Erythroblast (primary cell): ENCODE data around the gene PFN2.

Experiments used
- DNase-seq, 2 experiments: peaks; one replicate each; lab custom pipeline; 2025; lab: John Stamatoyannopoulos, UW
- GATA1 ChIP-seq: IDR thresholded peaks from 2 replicates; pipeline ENCODE4 v1.6.1; 2011; ENCODE audit warnings: low read depth, mild to moderate bottlenecking, control low read depth, low read length, moderate library complexity
- POLR2A ChIP-seq: IDR thresholded peaks from 2 replicates; pipeline ENCODE4 v1.6.1; 2011; ENCODE audit warnings: mild to moderate bottlenecking, low read length

The PFN2 gene

DNA sequence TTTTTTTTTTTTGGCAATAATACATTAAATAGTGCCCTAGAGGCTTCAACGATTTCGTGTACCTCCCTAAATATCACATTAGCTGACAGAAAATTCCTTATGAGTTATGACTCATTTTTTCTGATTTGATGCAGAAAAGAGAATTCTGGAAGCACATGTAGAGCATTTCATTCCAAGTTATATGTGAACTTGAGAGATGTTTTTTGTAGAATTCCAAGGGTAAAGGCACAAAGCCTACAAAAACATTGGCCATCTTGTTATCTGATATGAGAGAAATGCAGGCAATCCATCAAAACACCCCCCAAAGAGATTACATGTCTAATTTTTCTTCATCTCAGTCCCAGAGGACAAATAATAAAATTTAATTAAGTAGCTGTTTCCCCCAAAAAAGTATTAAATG lies 6.7 kb upstream of the PFN2 start:
- no peak for DNase-seq
- no peak for TF ChIP-seq POLR2A
- TF ChIP-seq GATA1 = no peak

DNA sequence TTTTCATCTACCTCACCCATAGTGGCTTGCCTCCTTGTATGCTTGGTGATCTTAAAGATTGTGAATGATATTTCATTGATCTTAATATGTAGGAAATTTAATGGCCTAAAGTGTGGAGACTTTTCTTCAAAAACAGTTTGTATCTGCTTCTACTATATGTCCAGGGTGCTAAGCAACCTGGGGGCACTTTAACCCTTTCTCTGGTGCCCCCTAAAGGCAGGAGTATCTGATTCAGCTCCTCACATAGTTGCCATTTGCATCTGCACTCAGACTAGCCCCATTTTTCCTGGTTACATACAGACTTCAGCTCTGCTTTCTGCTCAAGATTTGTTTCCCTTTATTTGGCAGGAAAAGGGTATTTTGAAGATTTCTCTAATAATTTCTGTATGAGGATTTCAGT lies 5.2 kb upstream of the PFN2 start:
- TF ChIP-seq POLR2A = no peak
- no peak for TF ChIP-seq GATA1
- peak; percentile 1 to 6 for DNase-seq

DNA sequence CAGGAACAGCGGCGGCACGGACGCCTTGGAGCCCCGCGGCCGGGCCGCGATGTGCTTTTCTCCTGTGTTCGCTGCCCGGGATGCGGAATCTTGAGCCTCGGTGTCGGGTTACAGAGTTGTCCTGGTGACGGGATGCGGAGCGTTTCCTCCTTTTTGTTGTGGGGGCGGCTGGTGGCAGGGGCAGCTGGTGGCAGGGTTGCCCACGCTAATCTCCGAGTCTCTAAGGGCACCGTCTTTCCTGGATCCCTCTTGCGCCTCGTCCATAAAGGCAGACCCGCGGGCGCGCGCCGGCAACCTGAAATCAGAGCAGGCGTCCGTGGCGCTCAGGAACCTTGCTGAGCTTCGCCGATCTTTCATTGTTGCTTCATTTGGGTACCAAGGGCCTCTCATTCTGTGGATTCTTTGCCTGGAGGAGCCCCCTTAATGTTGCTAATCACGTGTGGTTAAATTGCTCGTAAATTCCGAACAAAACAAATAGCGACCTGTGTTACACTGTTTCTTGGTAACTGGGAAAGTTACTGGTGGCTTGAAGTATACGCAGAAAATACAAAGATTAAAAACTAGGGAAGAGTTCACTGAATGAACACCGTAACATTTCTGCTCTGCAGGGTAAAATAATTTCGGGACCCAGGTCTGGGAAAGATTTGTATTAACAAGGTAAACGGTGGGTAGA lies 844 bp upstream of the PFN2 start:
- TF ChIP-seq POLR2A (no peak), GATA1 (no peak)
- DNase-seq = peak in 1 of 2 experiments; percentile 38

DNA sequence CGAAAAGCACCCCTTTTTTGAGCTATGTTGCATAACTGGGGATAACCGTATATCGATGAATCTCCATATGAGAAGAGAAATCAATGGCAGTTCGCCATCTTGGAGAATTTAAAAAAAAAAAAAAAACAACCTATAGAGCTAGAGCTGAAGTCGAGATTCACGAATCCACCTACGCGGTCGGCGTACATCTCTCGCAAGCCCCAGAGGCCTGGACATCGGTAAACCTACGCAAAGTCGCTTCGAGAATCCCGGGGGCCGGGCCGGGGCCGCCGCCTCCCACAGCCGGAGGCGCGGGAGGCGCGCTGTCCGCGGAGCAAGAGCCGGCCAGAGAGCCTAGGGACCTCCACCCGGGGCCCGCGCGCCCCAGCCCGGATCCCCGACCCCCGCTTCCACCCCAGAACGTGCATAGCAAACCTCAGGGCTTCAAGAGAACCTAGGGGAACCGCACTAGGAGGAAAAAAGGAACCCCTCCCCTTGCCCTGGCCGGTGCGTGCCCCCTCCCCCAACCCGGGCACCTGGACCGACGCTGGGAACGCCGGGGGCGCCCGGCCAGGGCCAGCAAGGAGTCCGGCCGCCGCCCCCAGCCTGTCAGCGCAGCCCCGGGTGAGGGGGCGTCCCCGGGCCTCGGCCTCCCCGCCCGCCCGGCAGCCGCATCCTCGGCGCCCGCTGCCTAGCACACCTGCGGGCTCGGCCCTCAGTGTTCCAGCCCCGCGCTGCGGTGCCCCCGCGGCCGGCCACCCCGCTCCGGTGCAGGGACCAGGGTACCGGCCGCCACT lies 567 bp downstream of the PFN2 start:
- TF ChIP-seq POLR2A (no peak), GATA1 (no peak)
- peak; percentile 74 for DNase-seq

DNA sequence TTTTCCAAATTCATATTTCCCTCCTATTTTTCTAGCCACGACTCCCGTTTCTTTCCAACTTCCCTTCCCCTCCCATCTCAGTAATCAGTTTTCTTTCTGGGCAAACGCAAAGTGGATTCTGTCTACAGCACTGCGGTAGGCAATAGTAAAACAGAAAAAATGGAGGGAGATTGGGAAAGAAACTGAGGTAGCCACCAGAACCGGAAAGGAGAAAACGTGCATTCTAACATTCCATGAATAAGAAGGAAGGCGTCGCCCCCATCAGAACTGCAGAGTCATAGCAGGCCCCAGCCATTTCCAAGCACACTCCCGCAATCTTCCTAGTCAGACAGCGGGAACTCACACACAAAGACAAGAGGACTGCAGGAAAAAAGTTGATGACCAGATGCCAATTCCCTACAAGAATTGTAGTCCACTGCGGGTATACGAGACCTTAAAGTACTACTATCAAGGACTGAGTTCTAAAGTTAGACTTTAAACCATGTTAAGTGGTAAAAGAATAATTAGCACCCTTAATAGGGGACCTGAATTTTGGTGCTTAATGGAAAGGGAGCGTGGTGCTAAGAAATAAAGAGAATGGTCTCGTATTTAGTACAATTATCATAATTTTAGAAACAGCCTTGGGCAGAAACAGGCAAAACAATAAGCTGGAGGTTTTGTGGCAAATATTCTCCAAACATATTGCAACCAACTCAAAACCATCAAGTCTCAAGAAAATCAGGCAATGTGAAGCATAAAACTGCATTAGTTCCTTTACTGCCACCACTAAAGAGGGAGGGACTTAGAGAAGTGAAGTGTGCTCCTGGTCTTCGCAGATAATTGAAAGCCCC lies 1.4 kb downstream of the PFN2 start:
- peak; percentile 4 to 28 for DNase-seq
- no peak for TF ChIP-seq POLR2A
- no peak for TF ChIP-seq GATA1

DNA sequence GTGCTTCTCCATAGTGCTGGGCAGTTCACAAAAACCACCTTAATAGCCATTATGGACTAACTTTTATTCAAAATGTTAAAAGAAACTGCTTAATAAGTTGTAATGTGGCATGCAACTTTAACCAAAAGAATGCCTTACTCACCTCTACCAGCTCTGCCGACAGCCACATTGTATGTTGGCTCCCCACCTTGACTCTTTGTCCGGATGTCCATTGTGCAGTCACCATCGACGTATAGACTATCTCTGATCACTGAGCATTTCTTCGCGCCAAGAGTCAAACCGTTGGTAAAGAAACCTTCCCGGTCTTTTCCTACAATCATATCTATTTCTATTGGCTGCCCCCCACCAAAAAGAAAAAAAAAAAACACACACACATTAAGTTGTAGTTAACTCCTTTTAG lies 2.5 kb downstream of the PFN2 start:
- no peak for DNase-seq
- TF ChIP-seq GATA1 (no peak), POLR2A (no peak)

DNA sequence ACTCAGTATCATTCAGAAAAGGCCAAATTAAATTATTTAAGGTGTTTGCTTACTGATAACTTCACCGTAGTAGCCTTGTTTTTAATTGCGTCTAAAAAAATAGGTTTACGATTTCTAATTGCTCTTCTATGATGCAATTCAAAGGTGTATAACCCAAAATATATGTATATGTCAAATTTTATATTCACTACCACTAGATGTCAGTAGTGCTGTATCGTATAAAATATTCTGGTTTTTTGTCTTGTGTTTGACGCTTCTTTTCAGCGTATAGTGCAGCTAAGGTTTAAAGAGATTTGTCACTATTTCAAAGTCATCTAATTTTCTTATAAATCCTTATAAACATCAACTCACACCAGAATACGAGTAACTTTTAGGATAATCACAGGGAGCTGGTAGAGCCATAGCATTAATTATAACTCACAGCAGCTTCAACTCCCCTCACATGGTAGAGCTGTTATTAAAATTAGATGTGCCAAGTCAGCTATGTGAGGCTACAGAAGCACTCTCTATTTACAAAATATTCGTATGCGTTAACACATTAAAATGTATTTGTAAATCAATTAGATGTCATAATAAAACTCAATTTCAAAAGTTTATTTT lies 3.5 kb downstream of the PFN2 start:
- TF ChIP-seq POLR2A = no peak
- TF ChIP-seq GATA1 = no peak
- DNase-seq = peak; percentile 45 to 69

DNA sequence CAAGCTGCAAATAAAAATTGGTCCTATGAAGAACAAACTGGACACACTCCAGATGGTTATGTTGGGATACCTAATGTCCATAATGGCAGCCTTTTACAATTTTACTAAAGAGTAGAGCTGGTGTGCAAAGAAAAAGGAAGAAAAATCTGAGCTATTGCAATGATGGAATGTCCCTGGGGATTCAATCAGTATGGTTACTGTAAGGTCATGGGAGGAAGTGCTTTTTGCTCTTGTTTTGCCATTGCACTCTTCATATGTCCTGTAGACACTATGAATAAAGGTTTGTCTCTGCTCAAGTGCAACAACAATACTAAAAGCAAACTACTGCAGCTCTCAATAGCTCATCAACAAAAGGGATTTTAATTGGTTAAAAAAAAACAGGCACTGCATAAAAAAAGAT lies 5.4 kb downstream of the PFN2 start:
- DNase-seq = no peak
- TF ChIP-seq POLR2A = no peak
- no peak for TF ChIP-seq GATA1

DNA sequence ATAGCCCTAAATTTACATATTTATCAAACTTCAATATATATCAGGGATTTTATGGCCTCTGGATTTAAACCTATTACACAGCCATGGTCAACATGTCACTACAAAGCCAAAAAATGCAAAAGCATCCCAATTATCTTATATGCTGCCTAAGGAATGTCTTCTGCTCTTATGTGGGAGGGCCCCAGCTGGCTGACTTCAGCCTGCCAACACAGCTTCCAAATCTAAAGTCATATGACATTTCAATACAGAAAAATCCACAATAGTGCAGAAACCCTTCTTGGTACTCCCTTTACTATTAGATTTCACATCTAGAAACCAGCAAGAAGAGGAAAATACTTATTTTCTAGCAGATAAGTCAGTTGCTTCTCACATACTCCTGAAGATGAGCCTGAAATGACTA lies 6.4 kb downstream of the PFN2 start:
- DNase-seq = no peak

DNA sequence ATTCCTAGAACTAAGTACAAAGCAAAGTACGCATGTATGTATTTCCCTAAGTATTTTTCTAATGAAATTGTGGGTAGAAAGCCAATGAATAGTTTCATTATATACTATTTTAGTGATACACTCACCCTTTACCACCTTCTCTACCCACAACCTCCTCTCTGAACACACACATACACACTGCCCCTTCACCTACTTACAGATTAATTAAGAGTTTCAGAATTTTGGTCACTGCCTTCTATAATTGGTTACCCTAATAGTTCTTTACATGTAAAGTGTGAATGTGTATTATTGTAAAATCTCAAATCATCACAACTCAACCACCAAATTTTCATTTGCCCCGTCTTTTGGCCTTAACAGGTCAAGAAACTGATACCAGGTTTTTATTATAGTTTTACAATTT lies 7.2 kb downstream of the PFN2 start:
- no peak for TF ChIP-seq GATA1
- no peak for TF ChIP-seq POLR2A
- no peak for DNase-seq

More for the DNA sequence above, 6.4 kb downstream of the PFN2 start:
- TF ChIP-seq POLR2A (no peak), GATA1 (no peak)

DNA sequence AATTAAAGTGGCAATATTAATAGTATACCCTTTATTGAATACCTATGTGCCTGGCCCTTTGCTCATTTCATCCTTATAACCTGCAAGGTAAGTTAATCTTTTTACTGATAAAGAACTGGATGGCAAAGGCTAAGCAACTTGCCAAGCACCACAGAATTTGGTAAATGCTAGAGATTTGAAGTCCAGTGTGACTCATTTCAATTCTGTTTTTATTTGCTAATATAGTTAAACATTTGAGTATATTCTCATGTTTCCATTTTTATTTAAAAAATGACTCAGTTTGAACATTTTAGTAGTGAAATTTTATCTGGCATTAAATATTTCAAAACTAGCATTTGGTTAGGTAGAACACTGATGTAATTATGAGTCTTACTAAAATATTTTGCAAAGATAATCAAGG lies 11.3 kb downstream of the PFN2 start:
- DNase-seq = no peak
- TF ChIP-seq POLR2A (no peak), GATA1 (no peak)

DNA sequence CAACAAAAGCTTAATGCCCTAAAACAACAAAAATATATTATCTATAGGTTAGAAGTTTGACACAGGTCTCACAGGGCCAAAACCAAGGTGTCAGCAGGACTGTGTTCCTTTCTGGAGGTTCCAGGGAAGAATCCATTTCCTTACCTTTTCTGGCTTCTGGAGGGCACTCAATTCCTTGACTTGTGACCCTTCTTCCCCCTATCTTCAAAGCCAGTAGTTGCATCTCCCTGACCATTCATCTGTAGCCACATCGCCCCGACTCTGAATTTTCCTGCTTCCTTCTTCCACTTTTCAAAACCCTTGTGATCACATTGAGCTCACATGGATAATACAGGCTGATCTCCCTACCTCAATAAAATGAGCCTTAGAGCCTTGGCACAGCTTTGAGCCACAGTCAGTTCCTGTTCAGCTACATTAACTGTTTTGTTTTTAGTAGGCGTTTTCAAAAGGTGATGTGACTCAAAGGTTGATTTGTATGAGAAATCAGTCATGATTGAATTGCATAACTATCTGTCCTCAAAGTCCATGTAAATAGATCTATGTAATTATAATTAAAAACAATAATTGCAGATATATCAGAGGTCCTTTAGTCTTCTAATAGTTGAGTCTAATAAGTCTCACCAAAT lies 12.4 kb downstream of the PFN2 start:
- DNase-seq = no peak
- no peak for TF ChIP-seq POLR2A
- no peak for TF ChIP-seq GATA1
